ENCODE measurements around the gene NPIPA7.
"Not testable (repeated sequence)": the region's sequence is repeated elsewhere in the genome, so short reads cannot be mapped to it uniquely, and the experiment has no call there.

GRCh38 chr16:16417071-16417470 is 38.1 kb downstream of the NPIPA7 start:
- not testable (repeated sequence) for TF ChIP-seq CTCF (conservative IDR thresholded peaks at IDR 0.05 in 1 of 2, IDR thresholded peaks at IDR 0.05 in 1 of 2; ENCODE audit: low read depth in 1 of 2, low read length in 2 of 2); EZH2 (IDR thresholded peaks at IDR 0.05; ENCODE audit: low read length, missing control alignments)

All from fibroblast of lung (primary cell).